Stimulated activated CD8-positive, alpha-beta memory T cell treated with anti-CD3 and anti-CD28 coated beads, Interleukin-15, amount 100 ng/mL, for 1 hour (primary cell): ENCODE results near the gene PRM3.
"Not testable (repeated sequence)": the region's sequence is repeated elsewhere in the genome, so short reads cannot be mapped to it uniquely, and the experiment has no call there.

Experiments used
- DNase-seq: peaks from one replicate; pipeline ENCODE4 v3.0.0-alpha.2; 2020; ENCODE audit warnings: low read depth

The PRM3 gene

GRCh38 chr16:11303405-11304138 lies 30.1 kb upstream of the PRM3 start:
- DNase-seq, result no peak

- no peak for DNase-seq
Measured at GRCh38 chr16:11302977-11303376, 29.5 kb upstream of the PRM3 start.

DNA sequence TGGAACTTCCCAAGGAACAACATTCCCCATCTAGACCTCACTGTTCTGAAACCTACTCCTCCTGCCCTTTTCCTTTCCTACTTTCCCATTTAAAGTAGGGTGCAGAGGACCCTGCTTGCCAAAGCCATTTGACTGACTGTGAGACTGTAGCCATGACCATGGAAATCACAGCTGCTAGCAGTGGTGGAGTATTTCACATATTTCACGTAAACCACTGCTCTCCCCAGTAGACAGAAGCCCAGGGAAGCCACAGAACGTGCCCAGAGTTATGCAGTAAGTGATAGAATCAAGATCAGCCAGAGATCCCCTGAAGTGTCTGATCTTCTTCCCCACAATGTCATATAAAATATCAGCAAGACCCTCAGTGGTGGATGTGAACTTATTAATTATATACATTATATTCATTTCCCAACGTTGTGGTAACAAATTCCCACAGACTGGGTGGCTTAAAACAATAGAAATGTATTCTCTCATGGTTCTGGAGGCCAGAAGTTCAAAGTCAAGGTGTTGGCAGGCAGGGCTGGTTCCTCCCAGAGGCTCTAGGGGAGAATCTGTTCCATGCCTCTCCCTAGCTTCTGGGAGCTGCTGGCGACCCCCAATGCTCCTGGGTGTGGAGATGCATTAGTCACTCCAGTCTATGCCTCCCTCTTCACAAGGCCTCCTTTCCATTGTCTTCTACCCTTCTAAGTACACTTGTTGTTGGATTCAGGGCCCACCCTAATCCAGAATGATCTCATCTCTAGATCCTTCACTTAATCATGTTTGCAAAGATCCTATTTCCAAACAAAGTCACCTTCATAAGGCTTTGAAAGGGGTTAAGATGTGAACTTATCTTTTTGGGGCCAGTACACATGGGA lies 28.4 kb upstream of the PRM3 start:
- no peak for DNase-seq

- no peak for DNase-seq
Measured at GRCh38 chr16:11300560-11300892, 27.1 kb upstream of the PRM3 start.

- DNase-seq, result no peak
Measured at GRCh38 chr16:11299865-11300559, 26.6 kb upstream of the PRM3 start.

GRCh38 chr16:11298950-11299547 lies 25.6 kb upstream of the PRM3 start:
- DNase-seq, result not testable (repeated sequence)

GRCh38 chr16:11298143-11298900 lies 24.9 kb upstream of the PRM3 start:
- no peak for DNase-seq

GRCh38 chr16:11297492-11298142 lies 24.2 kb upstream of the PRM3 start:
- DNase-seq, result peak; percentile 39

DNA sequence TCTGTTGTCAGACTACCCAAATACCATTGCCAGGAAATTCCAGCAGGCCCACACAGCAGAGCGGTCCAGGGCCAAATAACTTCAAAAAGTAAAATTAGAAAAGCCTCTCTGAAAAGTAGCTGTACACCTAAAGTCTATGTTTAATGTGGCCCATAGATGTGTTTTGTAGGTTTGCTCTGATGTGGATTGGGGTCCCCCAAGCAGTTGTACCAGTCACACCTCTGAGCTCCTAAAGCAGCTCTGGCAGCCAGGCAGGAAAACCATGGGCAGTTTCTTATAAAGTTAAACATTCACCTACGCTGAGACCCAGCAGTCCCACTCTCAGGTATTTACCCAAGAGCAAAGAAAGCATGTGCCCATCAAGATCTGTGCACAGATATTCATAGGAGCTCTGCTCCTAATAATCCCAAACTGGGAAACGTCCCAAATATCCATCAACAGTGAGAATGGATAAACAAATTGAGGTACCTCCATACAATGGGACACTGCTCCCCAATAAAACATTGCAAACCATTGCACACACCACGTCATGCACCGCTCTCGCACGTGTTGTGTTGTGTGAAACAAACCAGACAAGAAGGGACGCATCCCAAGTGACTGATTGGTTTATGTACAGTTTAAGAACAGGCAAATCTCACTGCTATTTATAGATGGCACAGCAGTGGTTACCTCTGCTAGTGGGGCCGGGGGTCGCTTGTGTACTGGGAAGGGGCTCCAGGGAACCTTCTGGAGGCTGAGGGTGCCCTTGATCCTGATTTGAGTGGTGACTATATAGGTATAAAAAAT lies 23.5 kb upstream of the PRM3 start:
- DNase-seq, result no peak

GRCh38 chr16:11296351-11296705 lies 22.9 kb upstream of the PRM3 start:
- DNase-seq, result no peak

- DNase-seq, result no peak
Measured at GRCh38 chr16:11295672-11296071, 22.2 kb upstream of the PRM3 start.

DNA sequence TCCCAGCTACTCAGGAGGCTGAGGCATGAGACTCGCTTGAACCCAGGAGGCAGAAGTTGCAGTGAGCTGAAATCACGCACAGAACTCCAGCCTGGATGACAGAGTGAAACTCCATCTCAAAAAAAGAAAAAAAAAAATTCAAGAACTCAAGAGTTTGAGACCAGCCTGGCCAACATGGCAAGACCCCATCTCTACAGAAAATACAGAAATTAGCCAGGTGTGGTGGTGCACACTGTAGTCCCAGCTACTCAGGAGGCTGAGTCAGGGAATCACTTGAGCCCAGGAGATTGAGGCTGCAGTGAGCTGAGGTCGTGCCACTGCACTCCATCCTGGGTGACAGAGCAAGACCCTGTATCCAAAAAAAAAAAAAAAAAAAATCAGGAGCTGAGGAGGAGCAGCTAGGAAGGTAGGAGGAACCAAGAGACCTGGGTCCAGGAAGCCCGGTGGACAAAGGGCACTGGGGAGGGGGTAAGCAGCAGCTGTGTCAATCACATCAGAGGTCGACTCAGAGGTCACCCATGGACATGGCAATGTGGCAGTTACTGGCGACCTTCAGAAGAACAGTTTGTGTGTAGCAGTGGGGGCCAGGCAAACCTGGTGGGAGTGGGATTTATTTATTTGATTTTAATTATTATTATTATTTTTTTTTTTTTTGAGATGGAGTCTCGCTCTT lies 18.8 kb upstream of the PRM3 start:
- no peak for DNase-seq

DNA sequence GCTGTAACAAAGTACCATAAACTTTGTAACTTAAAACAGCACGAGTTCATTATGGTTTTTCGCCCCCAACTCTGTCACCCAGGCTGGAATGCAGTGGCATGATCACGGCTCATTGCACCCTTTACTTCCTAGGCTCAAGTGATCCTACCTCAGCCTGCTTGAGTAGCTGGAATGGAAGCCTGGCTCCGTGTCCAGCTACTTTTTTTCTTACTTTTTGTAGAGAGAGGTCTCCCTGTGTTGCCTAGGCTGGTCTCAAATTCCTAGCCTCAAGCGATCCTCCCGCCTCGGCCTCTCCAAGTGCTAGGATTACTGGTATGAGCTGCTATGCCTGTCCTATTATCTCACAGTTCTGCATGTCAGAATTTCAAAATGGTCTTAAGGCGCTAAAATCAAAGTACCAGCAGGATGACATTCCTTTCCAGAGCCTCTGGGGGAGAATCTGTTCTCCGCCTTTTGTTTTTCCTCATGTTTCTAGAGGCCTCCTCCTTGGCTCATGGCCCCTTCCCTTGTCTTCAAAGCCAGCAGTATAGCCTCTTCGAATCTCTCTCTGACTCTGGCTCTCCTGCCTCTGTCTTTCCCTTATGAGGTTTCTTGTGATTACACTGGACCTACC lies 17.8 kb upstream of the PRM3 start:
- no peak for DNase-seq

GRCh38 chr16:11290102-11290893 lies 16.9 kb upstream of the PRM3 start:
- no peak for DNase-seq

GRCh38 chr16:11289696-11290095 lies 16.3 kb upstream of the PRM3 start:
- DNase-seq, result not testable (repeated sequence)

DNA sequence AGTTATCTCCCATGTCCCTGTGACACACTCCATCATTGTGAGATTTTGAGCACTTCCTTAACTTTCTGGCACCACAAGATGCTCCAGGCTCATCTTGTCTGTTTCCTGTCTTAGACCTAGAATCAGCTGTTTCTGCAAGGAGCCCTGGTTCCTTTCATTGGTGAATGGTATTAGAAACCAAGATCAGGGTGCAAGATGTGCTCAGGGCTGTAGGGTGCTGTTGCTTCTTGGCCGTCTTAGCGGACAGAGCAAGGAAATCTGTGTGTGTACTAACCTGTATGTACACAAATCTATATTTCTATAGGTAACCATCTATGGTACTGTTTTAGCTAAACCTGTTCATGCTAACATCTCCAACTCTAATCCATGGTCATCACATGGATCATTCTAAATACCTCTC lies 15.8 kb upstream of the PRM3 start:
- no peak for DNase-seq

DNA sequence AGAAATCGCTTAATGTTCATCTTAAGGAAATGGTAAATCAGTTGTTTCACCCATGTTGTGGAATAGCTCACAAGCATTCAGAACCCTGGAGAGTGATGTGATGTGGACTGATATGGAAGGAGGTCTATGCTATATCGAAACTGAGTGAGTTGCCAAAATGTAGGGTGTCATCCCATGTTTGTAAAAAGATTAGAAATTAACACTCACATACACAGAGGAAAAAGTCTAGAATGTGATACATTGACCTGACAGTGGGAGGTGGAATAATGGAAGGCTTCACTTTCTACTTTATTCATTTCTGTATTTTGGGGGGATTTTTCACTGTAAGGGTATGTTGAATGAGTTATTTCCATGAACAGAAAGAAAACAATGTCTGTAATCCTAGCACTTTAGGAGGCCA lies 12.4 kb upstream of the PRM3 start:
- DNase-seq, result no peak

DNA sequence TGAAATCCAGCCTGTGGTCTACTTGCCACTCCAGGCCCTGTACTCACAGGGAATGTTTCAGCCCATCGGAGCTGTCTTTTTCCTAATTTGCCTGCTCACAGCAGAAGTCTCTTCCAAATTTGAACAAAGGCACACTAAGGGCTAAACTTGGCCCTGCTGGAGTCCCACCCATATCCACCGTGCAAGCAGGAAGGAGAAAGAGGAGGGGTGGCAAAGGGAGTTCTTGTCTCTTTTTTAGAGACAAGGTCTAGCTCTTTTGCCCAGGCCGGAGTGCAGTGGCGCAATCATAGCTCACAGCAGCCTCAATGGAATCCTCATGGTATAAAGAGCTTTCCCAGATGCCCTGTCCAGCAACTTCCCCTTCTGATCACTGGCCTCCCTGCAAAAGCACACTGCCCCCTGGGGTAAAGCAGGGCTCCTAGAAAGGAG lies 10.4 kb upstream of the PRM3 start:
- DNase-seq, result no peak
